Astrocyte (in vitro differentiated cells and primary cell): ENCODE measurements around the gene ZNF311.

Source experiments
- CTCF ChIP-seq: IDR thresholded peaks from 2 replicates; pipeline ENCODE4 v1.5.1; 2011; ENCODE audit warnings: low read depth, mild to moderate bottlenecking, inconsistent platforms, low read length, moderate library complexity; ENCODE audit not compliant: insufficient read depth
- EZH2 ChIP-seq: IDR thresholded peaks from 2 replicates; pipeline ENCODE4 v1.6.1; 2012; ENCODE audit warnings: mild to moderate bottlenecking, low read length, inconsistent platforms; ENCODE audit not compliant: insufficient read depth

GRCh38 chr6:28947067-28947765 lies 57.9 kb downstream of the ZNF311 start:
- no peak for TF ChIP-seq CTCF
- TF ChIP-seq EZH2, result no peak
